ENCODE measurements around the gene SLC9B2. TPM values are rescaled to one million over a fixed set of nuclear protein-coding genes. Genes with fewer than 3 reads are reported as not detected.

The SLC9B2 gene
- total and polyA plus RNA-seq, 2 experiments from 2014 or later, result 4.4 to 13.0 TPM

GRCh38 chr4:103030791-103031190 is 45.8 kb downstream of the SLC9B2 start:
- Mint-ChIP-seq H3K9me3 (no peaks in the 10 kb centered on the region), H3K4me1 (no peaks in the 10 kb centered on the region), H3K27me3 (ENCODE audit: insufficient read depth, low read depth, poor library complexity) (no peaks in the 10 kb centered on the region), H3K27ac (no peak overlapping the region), H3K36me3 (ENCODE audit: low read depth) (no peaks in the 10 kb centered on the region), H3K4me3 (no peak overlapping the region)
- Histone ChIP-seq H3K4me3 (no peak overlapping the region), H4K20me1 (replicated peaks; ENCODE audit: insufficient read depth) (no peaks in the 10 kb centered on the region), H3K27ac (ENCODE audit: low read depth) (no peak overlapping the region), H3K4me1 (ENCODE audit: insufficient read depth) (no peaks in the 10 kb centered on the region), H3K27me3 (ENCODE audit: insufficient read depth) (no peaks in the 10 kb centered on the region), H2AFZ (no peak overlapping the region), H3K9me2 (ENCODE audit: insufficient read depth) (no peaks in the 10 kb centered on the region), H3K79me2 (replicated peaks; ENCODE audit: insufficient read depth) (no peaks in the 10 kb centered on the region), H3F3A (replicated peaks; ENCODE audit: low read depth) (no peaks in the 10 kb centered on the region), H3K4me2 (no peak overlapping the region), H3K36me3 (ENCODE audit: insufficient read depth) (no peaks in the 10 kb centered on the region)
- no peak for ATAC-seq
- TF ChIP-seq, protein P1, sequence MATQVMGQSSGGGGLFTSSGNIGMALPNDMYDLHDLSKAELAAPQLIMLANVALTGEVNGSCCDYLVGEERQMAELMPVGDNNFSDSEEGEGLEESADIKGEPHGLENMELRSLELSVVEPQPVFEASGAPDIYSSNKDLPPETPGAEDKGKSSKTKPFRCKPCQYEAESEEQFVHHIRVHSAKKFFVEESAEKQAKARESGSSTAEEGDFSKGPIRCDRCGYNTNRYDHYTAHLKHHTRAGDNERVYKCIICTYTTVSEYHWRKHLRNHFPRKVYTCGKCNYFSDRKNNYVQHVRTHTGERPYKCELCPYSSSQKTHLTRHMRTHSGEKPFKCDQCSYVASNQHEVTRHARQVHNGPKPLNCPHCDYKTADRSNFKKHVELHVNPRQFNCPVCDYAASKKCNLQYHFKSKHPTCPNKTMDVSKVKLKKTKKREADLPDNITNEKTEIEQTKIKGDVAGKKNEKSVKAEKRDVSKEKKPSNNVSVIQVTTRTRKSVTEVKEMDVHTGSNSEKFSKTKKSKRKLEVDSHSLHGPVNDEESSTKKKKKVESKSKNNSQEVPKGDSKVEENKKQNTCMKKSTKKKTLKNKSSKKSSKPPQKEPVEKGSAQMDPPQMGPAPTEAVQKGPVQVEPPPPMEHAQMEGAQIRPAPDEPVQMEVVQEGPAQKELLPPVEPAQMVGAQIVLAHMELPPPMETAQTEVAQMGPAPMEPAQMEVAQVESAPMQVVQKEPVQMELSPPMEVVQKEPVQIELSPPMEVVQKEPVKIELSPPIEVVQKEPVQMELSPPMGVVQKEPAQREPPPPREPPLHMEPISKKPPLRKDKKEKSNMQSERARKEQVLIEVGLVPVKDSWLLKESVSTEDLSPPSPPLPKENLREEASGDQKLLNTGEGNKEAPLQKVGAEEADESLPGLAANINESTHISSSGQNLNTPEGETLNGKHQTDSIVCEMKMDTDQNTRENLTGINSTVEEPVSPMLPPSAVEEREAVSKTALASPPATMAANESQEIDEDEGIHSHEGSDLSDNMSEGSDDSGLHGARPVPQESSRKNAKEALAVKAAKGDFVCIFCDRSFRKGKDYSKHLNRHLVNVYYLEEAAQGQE (IDR thresholded peaks at IDR 0.05; ENCODE audit: unreplicated experiment), result no peak
- TF ChIP-seq ZNF114 (CRISPR knock-in tag; IDR thresholded peaks at IDR 0.05) (no peak), POLR2AphosphoS5 (IDR thresholded peaks at IDR 0.05; ENCODE audit: low read depth) (no peak), JUNB (IDR thresholded peaks at IDR 0.05; ENCODE audit: unreplicated experiment) (no peak), ZNF331 (CRISPR knock-in tag; IDR thresholded peaks at IDR 0.05; ENCODE audit: low read depth) (no peak), NANOG (IDR thresholded peaks at IDR 0.05; ENCODE audit: borderline replicate concordance) (no peak), STAT1 (IDR thresholded peaks at IDR 0.05; ENCODE audit: unreplicated experiment) (no peak), EZH2 (IDR thresholded peaks at IDR 0.05; ENCODE audit: low read depth, unreplicated experiment) (no peak), CREB1 (CRISPR knock-in tag; IDR thresholded peaks at IDR 0.05; ENCODE audit: low read depth) (no peak), ZNF462 (CRISPR knock-in tag; IDR thresholded peaks at IDR 0.05) (no peak)
- DNase-seq (ENCODE audit: low spot score), result no peak
